Loucy (cell line): Measurements from ENCODE around the gene ATP6V1G2.

Experiments
- CTCF ChIP-seq: fragments of 200-600 bp; sonication (generic); conservative IDR thresholded peaks from 2 replicates; pipeline ENCODE4 v1.5.1; 2014; ENCODE audit warnings: mild to moderate bottlenecking, antibody characterized with exemption, low read length
- EZH2phosphoT487 ChIP-seq: fragments of 200-600 bp; IDR thresholded peaks from 2 replicates; pipeline ENCODE4 v1.6.1; 2018; ENCODE audit warnings: antibody characterized with exemption, mild to moderate bottlenecking, moderate library complexity, borderline replicate concordance

GRCh38 chr6:31546958-31547726 is 734 bp upstream of the ATP6V1G2 start, which contains the start of gene NFKBIL1:
- TF ChIP-seq CTCF (no peak), EZH2phosphoT487 (no peak)
